CD4-positive, alpha-beta T cell treated with Interleukin-17A for 4 hours (primary cell): Measurements from ENCODE around the gene AOPEP.
A peak's percentile ranks its signal among the peaks of the same experiment; 100 is the strongest.

Source experiments
- DNase-seq: peaks from one replicate; pipeline ENCODE4 v3.0.0-alpha.2; 2020; ENCODE audit warnings: mixed read lengths

The AOPEP gene

GRCh38 chr9:94851467-94851866, 125.0 kb downstream of the AOPEP start:
- no peak for DNase-seq

DNA sequence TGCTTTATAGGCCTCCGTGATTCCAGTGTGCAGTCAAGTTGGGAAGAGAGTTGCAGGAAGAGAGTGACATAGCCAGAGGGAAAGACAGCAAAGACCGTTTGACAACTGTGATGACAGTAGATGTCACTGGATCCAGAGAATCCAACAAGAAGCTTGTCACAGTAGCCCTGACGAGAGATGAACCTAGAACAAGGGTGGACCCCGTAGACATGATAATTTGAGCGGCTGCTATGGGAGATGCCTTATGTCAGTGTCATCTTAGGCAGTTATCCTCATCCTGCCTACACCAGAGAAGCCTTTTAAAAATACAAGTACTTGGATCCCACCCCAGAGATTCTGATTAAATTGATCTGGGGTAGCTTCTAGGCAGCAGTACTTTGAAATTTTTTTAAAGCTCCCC, 125.4 kb downstream of the AOPEP start:
- no peak for DNase-seq

- DNase-seq, result no peak
These were observed 125.9 kb downstream of the AOPEP start for GRCh38 chr9:94852373-94852772.

- no peak for DNase-seq
These were observed 127.4 kb downstream of the AOPEP start for GRCh38 chr9:94853887-94854286.

DNA sequence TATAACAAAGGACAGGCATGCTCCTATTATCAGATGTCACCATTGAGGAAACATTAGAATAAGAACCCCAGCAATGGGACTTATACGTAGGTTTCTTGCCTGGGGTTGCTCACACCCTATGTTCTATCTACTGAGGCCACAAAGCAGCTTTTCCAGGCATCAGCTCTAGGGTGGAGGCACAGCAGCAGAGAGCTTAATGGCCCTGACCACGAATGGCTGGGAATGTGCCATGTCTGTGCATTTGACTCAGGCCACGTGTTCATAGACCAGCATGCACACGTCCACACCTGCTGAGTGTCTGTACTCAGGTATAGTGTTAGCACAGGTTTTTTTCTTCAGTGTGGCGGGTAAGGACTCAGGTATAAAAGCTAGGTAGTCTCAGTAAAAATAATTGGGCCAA, 129.4 kb downstream of the AOPEP start:
- DNase-seq, result no peak

- no peak for DNase-seq
These were observed 131.3 kb downstream of the AOPEP start for GRCh38 chr9:94857791-94858190.

DNA sequence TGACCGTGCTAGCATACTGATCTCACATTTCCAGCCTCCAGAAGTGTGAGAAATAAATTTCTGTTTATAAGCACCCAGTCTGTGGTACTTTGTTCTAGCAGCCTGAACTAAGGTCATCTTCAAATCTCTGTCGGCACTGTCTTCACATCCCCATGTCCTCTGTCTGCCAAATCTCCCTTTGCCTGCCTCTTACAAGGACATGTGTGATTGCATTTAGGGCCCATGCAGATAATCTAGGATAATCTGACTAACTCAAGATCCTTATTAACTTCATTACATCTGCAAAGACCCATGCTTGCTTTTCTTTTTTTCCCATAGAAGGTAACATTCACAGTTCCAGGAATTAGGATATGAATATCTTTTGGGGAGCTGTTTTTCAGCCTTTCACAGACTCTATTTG, 132.7 kb downstream of the AOPEP start:
- DNase-seq, result no peak

- no peak for DNase-seq
These were observed 133.4 kb downstream of the AOPEP start for GRCh38 chr9:94859891-94860290.

- DNase-seq, result peak; percentile 68
These were observed 134.4 kb downstream of the AOPEP start for GRCh38 chr9:94860678-94861588.

DNA sequence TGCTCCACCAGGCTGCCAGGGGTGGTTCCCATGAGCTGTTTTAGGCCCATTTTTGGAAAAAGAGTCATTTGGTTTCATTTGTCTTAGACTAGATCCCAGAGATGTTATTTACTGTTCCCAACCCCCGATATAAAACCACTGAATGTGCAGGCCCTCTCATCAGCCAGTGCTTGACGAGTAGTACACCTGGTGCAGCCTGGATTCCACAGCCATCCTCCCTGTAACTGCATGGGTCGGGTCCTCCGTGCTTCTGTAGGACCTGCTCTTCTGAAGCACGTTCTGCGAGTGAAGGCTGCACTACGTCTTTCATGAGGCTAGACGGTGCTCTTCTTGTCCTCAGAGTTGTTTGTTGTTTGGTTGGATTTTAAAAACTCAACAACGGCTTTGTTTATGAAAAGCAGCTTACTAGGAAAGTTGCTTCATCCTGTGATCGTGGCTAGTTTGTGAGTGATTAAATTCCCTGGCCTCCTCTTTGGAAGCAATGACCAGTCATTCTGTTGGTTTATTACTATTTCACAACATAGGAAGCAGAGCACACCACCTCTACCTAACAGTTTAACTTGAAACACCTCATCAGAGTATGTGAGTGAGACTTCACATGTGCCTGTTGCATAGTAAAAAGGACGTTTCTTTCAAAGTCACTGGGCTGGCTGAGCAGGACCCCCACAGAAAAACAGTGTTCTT, 135.2 kb downstream of the AOPEP start:
- DNase-seq, result peak; percentile 9

- no peak for DNase-seq
These were observed 137.7 kb downstream of the AOPEP start for GRCh38 chr9:94864196-94864595.

DNA sequence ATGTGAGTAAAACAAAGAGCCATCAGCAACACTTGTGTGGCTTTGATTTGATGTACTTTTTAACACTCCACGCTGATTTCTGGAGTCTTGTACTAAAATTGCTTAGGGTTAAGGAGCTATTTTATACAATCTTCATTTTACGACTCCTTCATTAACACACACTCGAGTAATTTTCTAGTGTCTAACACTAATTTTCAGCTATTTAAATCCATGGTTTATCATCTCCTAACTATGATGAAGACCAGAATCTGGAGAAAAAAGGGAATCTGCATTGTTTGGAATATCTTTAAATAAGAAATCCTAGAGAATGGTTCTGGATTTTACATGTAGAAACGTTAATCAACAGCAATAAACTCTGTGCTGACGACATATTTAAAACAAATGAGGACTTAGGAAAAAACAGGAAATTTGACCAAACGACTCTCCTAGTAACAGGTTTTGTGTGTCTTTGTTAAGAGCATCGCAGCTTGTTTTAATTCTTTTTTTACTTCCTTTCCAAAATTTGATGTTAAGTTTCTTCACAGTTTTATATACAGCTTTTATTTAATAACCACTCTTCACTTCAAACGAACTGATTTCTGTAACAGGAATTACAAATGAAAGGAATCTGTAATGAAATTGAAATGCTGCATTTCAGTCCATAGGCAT, 138.5 kb downstream of the AOPEP start:
- no peak for DNase-seq

GRCh38 chr9:94865582-94866452, 139.3 kb downstream of the AOPEP start:
- DNase-seq, result no peak

- DNase-seq, result no peak
These were observed 140.3 kb downstream of the AOPEP start for GRCh38 chr9:94866770-94867169.

- DNase-seq, result no peak
These were observed 140.9 kb downstream of the AOPEP start for GRCh38 chr9:94867281-94867841.

DNA sequence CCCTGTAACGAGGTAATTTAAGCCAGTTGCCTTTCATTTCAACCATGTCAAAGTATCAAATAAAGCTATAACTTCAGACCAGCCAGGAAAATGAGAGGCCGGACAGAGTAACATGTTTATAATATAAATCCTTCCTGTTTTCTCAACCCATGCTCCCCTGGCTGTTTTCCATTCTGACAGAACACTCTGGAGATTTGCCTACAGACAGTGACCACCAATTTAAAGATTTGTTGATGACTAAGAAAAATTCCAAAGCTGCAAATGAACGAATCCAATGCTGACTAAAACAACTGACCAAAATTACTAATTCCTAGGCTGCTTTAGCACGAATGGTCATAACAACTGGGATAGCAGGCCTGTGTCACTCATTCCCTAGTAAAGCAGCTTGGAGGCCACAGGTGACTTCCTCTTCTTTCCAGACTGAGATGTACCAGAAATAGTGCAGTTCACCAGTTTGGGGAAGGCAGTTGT, 141.4 kb downstream of the AOPEP start:
- no peak for DNase-seq

DNA sequence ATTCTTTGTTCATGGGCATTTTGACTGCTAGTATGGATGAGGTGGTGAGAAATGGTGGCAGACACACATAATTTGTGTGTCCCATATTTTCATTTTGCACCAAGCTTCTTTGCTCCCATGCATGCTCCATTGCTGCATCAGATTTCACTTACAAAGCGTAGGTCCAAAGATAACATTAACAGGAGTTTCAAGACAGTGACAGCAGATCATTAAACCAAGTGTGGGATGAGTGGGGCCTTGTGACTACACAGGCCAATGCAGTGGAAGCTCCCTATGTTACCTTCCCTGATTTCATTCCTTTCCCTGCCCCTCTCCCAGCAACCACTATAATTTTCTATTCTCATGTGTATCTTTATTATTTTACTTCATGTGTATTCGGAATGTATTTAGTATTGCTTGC, 142.0 kb downstream of the AOPEP start:
- DNase-seq, result no peak

DNA sequence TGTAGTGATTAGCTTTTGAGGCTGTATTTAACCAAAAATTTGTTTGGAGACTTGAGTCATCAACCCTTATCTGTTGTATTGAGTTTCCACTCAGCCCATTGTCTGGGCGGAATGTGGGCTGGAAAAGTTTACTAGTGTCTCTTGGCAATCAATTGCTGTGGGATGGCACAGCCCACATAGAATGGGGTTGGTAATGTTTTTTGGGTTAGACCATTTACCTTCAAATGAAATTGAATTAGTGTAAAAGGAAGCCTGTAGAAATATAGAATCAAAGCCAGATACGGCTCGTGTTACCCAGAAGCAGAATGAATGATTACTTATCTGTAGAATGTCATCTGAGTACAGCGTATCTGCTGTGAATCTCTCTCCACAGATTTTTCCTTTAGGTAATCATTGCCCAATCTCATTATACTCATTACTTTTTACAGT, 142.9 kb downstream of the AOPEP start:
- DNase-seq, result no peak

GRCh38 chr9:94870465-94870792, 143.9 kb downstream of the AOPEP start:
- no peak for DNase-seq

DNA sequence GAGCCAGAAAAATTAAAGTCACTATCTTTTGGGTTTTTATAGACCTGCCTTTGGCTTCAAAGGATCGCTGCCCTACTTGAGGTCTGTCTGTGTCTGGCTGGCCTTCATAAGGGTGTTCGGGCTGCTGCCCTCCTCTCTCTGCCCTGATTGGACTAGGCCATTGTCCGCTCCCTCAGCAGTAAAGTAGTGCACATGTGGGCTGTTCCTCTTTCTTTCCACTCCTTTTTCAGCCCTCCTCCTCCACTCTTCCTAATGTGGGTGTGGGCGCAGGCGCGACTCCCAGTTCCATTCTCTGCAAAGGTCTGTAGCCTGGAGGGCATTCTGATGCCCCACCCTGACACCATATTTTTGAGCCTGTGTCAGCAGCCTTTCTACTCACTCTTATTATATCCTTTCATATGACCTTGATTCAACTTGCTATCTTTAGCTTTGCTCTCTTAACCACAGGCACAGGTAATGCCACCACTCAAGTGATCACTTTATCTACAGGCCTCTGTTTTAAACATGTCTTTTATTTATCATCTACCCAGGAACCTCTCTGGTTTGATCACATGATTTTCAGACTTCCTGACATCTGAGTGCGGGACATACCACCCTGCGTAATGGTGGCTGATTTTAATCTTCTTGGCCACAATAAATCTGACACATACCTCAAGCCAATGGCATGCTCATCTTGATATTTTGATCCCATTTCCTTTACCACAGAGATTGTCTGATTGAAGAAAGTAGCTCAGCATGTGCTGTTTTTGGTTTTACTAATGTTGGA, 144.5 kb downstream of the AOPEP start:
- DNase-seq, result peak; percentile 47

DNA sequence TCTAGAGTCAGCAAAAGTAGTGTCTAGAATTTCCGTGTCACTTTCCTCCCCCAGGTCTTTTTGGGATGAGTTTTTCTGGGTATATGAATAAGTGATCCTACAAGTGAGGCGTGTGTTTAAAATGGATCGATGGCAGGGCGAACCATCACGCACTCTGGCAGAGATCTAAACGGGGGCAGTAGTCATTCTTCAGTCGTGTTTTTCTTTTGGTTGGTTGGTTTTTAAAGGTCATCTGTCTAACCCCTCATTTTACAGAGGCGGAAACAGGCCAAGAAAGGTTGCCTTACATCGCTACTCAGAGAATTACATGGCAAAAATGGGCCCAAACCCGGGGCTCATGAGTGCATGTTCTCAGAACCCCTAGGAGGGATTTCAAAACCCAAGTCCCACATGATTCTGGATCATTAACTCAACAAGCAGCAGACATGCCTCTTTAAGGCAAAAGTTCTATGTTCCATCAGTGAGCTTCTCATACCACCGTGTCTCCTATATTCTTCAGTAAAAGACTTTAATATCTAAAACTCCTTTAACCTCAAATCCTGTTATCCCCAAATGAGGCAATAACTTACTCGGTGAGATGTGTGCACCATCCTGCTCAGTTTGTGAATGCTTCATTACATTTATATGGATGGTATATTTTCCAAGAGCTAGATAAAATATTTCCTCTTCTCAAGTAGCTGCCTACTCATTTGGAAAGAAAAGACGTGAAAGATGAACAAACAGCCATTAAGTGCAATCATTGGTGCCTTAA, 145.8 kb downstream of the AOPEP start:
- DNase-seq, result no peak
